ENCODE data around the gene TMEM240.
"Not testable (repeated sequence)": the region's sequence is repeated elsewhere in the genome, so short reads cannot be mapped to it uniquely, and the experiment has no call there.

The TMEM240 gene

DNA sequence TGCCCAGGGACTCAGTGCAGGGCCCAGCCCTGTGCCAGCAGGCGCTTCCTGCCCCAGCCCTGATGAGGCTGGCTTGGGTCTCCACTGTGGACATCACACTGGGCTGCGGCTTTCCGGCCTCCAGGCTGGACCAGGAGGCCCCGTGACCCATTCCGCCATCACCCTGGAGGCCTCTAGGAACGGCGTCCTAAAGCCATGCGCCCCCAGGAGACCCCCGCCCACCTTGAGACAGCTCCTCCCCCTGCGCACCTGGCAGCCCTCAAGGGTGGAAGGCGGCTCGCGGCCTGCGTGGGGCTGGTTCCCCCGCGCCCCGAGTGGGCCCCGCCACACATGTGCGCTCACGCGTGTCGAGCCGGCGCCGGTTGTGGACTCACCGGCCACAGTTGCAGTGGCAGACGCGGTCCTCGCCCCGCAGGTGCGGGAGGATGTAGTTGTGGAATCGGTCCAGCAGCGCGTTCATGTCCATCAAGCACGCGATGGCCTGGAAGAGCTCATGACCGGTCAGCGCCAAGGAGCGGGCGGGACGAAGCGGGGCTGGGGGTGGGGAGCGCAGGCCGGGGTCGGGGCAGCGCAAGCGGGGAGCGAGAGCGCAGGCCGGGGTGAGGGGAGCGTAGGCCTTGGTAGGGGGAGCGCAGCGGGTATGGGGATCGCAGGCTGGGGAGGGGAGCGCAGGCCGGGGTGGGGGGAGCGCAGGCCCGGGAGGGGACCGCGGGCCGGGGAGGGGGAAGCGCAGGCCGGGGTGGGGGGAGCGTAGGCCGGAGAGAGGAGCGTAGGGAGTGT is 924 bp downstream of the TMEM240 start:
- DNase-seq: peak; percentile 32

DNA sequence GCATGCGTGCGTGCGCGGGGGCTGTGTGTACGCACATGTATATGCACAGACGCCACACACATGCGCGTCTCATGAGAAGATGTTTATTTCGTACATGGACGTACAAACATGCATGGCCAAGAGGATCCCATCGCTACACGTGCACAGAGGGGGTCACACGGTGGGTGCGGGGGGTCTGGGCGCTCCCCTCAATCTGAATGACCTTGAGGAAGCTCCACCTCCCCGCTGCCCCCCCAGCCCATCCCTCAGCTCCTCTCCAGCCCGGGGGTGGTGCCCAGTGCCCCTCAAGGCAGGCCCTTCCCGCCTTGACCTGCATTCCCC is 1.5 kb downstream of the TMEM240 start:
- DNase-seq: no peak

DNA sequence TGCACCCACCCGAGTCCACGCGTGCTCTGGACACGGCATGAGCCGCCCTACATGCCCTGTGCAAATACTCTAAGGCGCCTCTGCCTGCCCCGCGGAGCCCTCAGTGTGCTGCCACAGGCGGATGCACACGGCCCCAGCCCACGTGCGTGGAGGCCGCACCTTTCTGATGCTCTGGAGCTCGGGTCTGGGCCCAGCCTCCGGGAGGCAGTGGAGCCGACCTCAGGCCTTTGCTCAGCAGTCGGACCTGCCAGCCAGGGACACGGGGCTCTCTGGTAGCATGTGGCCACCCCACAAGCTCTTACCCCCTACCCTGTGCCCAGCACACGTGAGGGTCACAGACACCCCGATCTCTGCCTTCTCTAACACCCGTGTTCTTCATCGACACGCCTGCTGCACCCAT is 2.1 kb downstream of the TMEM240 start:
- DNase-seq: no peak

DNA sequence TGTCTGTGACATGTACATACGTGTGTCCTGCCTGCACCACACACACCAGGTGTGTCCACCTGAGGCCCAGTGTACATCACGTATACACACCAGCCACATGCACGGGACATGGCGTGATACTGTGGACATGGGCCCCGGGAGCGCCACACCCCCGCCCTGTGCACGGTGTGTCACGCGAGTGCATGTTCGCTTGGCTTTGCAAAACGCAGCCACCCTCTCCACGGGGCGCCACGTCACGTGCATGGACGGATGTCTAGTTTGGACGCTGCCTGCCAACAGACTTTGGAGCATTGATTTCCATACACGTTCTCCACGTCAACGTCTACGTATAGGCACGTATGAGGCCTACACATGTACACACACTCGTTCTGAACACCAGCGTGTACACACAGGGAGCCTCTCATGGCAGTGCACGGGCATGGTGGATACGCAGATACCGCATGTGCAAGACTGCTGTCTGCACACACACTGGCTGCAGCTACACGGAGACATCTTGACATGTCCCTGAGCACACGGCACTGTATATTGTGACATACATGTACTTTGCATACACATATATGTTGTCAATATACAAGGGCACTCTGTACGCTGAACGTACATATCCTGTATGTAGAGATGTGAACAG is 2.7 kb downstream of the TMEM240 start:
- no peak for DNase-seq

DNA sequence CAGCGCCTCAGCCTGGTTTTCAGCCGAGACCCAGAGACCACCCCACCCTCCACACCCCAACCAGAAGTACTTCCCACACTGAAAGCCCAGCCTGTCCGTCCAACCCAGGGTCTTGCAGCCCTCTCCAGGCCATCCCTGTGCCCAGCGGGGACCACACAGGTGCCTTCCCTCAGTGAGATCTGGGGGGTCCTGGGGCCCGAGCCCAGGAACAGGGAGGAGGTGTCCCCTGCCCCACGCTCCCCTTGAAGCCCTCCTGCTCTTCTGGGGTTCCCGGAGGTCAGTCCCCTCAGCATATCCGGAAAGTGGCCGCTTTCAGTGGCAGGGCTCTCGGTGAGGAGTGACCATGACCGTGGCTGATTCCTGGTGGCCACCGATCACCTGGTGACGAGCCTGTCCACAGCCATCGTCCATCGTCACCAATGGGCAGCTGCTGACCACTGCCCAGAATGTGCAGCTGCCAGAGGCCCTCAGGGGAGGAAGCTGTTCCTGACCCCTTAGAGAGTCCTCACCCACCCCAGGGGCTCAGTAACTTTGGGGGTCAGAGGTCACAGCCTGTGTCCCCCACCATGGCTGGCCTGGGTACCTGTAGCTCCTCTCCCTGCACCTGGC is 3.4 kb downstream of the TMEM240 start:
- DNase-seq: no peak

DNA sequence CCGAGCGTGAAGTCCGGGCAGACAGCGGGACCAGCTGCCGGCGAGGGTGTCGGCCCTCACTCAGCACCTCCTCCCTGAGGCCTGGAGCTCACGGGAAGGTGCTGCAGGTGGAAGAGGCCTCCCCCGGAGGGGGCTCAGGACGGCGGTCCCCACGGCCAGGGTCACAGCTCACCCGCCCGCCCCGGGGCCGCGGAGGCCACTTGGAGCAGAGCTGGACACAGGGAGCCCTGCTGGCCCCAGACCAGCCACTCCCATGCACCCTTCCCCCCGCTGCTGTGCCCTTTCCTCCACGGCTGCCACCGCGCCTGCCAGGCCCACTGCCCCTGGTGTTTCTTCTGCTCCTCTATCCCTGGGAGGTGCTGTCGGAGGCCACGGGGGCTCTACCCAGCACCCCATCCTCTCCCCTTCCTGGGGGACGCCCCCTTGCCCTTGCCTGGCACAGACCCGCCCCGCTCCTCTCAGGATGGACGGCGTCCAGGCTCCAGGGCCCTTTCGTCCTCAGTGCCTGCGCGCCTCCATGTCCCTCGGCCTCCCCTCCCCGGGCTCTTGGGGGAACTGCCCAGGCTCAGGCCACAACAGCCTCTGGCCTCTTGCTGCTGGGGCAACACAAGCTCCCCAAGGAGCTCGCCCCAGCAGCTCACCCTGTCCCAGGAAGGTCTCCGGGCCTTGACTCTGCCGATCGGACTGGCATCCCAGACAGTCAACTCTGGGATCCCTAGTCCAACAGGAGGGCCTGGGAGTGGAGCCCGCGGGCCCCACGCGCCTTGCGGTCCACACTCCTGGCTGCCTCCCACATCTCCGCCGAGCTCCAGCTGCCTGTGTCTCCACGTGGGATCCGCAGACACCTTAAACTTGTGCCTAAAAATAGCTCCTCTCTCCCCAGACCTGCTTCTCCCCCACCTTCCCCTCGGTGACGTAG is 4.1 kb downstream of the TMEM240 start:
- DNase-seq: no peak

DNA sequence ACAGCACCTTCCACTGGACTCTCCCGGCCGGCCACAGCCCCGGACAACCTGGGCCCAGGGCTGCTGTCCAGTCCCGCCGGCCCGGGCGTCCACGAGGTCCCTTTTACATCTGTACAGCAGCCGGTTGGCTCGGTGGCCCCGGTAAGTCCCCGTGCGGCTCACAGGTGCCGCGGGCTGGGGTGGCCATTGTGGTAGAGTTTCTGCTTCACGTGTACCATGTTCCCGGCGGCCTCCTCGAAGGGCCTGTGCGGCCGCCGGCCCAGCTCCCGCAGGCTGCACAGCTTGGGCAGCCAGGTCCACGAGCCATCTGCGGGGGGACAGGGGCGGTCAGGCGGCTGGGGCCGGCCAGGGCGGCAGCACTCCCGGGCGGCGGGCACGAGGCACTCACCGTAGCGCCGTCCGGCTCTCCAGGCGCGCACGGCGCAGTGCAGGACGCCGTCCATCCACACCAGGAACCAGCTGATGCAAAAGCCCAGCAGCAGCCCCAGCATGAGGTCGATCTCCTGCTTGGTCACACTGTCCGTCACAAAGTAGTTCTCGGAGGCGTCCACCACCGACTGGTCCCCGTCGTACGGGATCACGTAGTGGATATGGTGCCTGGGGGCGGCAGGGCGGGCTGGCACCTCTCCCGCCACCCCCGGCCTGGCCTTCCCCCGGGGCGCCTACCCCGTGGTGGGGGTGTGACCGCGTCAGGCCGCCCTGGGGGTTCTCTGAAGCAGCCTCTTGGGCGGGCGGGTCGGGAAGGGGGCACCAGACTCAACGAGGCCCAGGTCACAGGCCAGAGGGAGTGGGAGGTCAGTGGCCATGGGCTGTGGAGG is 5.0 kb downstream of the TMEM240 start:
- no peak for DNase-seq

DNA sequence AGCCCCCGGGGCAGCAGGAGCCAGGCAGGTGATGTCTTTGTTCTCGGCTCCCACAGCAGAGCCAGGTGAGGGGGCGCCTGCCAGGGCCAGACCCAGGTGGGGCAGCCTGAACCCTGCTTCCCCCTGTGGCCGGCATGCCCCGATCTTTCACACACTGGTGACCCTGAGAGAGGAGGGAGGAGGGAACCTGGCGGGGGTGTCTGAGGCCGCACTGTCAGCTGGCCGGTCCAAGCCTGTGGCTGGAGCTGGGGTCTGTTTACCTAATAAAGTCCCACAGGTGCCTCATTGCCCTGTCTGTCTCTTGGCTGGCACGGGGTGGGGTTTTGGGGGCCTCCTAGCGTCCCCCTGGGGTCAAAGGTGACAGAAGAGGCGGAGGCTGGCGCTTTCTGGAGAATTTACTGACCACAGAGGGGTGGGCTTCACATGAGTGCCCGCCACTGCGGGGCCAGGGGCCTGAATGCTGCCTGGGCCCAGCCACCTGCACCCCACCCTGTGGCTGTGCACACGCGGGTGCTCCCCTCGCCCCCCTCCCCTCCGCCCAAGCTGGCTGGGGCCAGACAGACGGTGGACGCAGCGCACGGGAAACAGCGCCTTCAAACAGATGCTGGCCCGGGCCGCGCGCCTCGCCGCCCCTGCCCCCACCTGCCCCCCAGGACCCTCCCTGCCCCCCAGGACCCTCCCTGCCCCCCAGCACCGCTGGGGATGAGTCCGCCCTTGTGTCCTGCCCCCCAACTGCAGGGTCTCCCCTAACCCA is 5.8 kb downstream of the TMEM240 start:
- no peak for DNase-seq

DNA sequence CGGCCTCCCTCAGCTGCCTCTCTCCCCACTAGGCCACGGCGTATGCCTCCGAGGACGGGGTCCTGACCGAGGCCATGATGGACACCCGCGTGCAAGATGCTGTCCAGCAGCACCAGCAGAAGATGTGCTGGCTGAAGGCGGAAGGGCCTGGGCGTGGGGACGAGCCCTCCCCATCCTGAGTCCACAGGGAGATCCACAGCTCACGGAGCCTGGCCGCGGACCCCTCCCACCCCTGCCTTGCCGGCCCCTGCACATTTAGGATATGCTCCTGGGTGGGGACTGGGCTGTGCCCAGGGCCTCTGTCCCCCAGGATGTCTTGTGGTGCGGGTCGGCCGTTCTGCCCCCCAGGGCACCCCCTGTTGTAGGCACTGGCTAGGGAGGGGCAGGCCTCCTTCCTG is 6.5 kb downstream of the TMEM240 start:
- not testable (repeated sequence) for DNase-seq

DNA sequence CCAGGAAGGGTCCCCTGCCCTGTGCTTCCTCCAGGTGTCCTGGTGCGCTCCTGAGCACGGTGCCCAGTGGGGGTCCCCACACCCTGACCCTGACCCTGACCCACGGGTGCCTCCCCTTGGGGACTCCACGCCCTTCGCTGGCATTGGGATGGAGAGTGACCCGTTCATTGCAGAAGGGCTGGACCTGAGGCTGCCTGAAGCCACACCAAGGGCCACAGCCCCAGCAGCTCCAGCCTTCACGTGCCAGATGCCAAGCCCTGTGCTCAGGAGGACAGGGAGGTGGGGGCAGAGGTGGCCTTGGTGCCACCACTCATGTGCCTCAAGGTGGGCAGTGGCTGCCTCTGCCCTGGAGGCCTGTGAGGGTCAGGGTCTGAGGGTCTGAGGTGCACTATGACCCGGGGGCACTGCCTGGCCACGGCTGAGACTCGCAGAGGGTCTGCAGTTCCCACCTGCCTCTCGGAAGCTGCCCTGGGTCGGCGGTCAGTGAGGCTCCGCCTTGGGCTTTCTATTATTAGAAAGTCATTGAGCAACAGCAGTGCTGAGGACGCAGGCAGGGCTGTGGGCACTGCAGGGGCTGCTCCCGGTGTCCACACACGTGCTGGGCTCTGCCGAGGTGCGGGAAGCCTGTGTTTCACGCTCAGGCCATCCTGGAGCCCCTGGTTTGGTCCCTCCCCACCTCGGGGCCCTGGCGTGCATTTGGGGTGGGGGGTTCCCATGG is 7.1 kb downstream of the TMEM240 start:
- DNase-seq: not testable (repeated sequence)

DNA sequence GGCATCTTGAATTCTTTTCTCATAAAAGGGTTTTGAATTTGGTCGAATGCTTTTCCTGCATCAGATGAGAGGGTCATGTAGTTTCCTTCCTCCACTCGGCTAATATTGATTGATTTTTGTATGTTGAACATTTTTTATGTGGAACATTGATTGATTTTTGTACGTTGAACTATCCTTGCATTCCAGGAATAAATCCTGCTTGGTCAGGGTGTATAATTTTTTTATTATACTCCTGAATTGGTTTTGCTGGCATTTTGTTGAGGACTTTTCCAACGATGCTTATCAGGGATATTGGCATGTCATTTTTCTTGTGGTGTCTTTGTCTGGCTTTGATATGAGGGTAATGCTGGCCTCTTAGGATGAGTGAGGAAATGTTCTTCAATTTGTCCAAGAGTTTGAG is 8.5 kb downstream of the TMEM240 start:
- DNase-seq: no peak

DNA sequence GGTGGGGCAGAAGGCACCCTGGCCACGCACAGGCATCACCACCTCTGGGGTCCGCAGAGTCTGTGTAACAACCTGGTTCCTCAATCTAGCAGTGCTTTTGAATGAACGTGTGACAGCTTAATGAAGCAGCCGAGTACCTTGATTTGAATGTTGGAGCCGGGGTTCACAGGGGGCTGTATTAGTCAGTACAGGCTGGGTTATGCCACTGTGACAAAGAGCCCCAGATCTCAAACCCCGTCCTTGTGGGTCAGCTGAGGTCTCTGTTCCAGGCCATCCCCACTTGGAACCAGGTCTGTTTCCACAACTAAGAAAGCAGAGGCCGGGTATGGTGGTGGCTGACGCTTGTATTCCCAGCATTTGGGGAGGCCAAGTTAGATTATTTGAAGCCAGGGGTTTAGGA is 10.5 kb downstream of the TMEM240 start:
- no peak for DNase-seq

DNA sequence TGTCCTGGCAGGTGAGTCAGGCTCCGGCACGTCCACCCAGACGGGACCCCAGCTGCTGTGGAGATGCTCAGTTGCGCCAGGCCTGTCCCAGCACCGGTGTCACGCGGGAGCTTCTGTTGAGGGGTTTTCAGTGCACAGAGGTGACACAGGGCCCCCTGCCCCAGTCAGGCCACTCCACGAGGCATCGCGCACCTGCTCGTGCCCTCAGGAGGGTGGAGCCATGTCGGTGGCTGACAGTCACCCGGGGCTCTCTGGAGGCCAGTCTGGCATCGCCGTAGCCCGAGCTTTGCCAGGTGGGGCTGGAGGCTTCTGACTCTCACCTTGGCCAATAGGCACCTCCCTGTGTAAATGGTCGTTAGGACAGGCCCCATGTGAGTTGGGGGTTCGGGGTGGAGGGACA is 11.1 kb downstream of the TMEM240 start:
- no peak for DNase-seq

DNA sequence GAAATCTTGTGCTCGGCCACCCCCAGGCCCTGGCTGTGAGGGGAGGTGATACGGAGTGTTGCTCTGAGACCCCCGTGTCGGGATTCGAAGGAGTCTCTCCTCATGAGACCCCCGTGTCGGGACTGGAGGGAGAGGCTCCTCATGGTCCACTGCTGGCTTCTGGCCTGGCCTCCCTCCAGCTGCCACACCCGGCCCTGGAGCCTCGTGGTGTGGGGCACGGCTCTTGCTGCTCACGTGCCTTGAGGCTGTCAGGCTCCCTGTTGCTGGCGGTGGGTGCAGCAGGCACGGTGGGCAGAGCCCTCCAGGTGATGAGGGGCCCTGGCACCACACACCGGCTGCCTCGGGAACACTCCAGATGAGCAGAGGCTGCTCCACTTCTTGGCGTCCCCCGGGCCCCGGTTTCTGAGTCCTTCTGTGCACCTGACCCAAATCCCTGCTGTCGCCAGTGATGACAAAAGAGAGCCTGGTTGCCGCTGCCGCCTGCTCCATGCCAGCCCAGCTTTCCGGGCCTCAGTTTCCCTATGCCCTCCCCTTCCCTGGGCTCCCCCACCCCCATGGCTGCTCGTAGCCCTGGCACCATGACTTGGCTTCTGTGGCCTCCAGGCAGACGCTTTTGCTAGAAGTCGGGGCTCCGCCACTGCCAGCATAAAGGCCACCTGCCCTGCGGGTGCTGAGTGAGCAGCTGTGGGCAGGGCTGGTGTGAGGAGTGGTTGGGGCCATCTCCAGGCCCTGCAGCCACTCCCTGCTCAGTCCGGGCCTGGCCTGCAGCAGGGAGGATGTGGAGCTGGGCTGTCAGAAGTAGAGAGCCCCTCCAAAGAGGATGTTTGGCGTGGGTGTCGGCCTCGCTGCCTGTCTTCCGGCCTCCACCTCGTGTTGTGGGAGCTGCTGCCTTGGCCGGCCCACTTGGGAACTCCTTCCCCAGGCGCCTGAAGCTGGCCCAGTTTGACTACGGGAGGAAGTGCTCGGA is 11.8 kb downstream of the TMEM240 start:
- DNase-seq: no peak

DNA sequence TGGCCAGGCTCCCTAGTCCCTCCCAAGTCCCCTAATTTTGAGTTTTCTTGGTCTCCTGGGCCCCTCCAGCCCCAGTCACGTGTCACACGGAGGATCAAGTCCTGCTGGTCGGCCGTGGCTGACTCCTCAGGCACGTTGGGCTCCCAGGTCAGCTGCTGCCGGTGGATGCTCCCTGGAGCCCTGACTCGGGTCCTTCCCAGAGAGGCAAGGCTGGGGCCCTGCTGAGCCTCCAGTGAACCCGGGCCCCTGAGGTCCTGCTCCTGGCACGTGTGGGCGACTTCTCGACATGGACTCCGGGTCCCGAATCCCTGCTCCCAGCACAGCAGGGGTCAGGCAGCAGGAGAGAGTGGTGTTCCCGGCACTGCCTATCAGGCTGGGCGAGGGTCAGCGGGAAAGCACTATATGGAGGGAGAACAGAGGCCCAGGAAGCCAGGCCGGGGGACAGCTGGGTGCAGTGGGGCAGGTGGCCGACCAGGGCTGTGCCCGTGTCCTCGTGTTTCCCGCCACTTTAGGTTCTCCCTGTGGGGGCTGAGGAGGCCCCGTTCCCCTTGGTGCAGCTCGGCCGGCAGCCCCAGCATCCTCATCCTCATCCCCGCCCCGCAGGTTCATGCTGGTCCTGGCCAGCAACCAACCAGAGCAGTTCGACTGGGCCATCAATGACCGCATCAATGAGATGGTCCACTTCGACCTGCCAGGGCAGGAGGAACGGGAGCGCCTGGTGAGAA is 13.2 kb downstream of the TMEM240 start:
- DNase-seq: no peak

DNA sequence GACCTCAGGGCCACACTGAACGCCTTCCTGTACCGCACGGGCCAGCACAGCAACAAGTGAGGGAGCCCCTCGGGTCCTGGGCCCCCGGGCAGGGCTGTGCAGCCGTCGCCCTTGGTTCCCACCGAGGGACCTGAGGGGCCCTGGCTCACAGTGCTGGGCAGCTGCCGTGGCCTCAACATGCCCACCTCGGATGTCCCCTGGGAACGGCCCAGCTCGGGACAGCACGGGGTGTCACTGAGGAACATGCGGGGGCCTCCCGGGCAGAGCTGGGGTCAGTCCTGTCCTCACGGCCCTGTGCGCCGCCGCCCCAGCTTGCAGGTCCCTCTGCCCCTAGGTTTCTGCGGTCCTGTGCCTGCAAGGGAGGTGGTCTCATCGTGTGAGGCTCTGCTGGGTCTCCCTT is 13.9 kb downstream of the TMEM240 start:
- DNase-seq: not testable (repeated sequence)

DNA sequence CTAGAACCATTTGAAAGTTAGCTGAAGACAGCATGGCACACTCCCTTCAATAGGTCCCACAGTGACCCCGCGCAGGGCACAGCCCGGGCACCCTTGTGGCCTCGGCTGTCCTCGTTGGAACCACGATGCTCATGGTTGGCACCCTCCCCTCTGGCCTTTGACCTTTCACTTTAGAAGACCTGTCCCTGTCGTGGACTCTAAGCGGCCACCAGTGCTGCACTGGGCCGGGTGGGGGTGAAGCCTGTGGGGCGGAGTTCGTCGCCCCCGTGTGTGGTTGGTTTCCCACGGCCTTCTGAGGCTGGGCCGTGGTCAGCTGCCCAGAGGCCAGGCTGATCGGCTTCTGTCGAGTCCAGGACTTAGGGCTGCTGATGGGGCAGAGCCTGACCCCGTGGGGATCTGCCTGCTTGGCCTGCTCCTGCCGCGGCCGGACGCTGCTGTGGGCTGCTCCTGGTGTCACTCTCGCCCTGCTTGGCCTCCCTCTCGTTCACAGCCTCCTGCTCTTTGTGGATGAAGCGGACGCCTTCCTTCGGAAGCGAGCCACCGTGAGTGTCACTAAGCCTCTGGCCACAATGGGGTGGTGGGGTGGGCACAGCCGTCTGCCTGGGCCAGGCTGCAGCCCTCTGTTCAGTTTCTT is 15.6 kb downstream of the TMEM240 start:
- DNase-seq: not testable (repeated sequence)

DNA sequence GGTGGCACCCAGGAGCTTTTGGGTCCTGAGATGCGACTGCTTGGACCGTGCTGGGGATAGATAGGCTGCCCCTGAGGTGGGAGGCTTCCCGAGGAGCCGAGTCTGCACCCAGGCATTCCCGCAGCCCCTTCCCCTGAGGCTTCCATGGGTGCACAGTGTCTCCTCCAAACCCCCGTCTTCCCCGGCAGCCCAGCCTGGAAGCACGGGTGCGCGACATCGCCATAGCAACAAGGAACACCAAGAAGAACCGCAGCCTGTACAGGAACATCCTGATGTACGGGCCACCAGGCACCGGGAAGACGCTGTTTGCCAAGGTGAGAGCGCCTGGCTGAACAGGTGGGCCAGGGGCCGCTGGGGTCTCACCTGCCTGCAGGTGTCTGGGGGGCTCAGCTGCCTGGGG is 16.8 kb downstream of the TMEM240 start:
- DNase-seq: not testable (repeated sequence)

DNA sequence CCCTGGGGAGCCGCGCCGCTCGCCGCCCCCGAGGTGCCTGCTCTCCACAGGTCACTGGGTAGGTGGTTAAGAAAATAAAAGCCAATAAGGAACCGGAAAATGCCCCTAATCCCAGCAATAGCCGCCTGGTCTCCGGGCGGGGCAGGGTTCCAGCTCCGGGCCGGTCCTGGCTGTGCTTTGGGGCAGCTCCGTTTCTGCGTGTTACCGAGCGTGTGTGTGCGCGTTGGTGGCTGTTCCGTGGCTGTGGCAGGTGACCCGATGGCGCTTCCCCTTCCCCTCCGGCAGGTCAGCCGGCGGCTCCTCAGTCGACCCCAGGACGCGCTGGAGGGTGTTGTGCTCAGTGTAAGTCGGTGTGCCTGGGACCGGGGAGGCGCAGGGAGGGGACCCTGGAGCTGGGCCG is 17.2 kb downstream of the TMEM240 start:
- not testable (repeated sequence) for DNase-seq

Measured in NCI-H226 (cell line).